SK-N-SH (cell line): ENCODE measurements around the gene WNK4. TPM values are rescaled to one million over a fixed set of nuclear protein-coding genes. Genes with fewer than 3 reads are reported as not detected.

ENCODE experiments used
- CTCF ChIA-PET: fragments of 300-600, 350-600 bp; formaldehyde crosslinking; extraction: SDS; loops from one replicate; lab custom pipeline; 2021; lab: Yijun Ruan, JAX
- POLR2A ChIA-PET: fragments of 350-600 bp; sonication (Branson Sonifier 250); formaldehyde crosslinking; extraction: SDS; loops from one replicate; lab custom pipeline; 2020; ENCODE audit warnings: antibody characterized with exemption, inconsistent platforms; lab: Yijun Ruan, JAX
- DNase-seq: peaks from one replicate; pipeline ENCODE4 v3.0.0; 2012
- H2AFZ ChIP-seq: fragments of 200-600 bp; sonication (generic); 2 replicates; pipeline ENCODE4 v1.8.1; 2016; ENCODE audit warnings: antibody characterized with exemption, mild to moderate bottlenecking, low read depth
- H3F3A ChIP-seq: fragments of 200-600 bp; sonication (generic); replicated peaks from 2 replicates; pipeline ENCODE3; 2016; ENCODE audit warnings: antibody characterized with exemption, mild to moderate bottlenecking; ENCODE audit not compliant: insufficient read depth
- H3K27ac ChIP-seq, 2 experiments: fragments of 200-500 bp in 1 of 2; fragments of 200-600 bp in 1 of 2; sonication (Bioruptor generic) in 1 of 2; sonication (generic), shearing (Covaris generic) in 1 of 2; 2 replicates each; pipeline versions ENCODE4 v1.5.1 to v1.6.1; 2014 to 2016; ENCODE audit warnings: low read depth in 2 of 2, inconsistent platforms in 1 of 2, low read length in 1 of 2, mild to moderate bottlenecking in 1 of 2, mixed read lengths in 1 of 2
- H3K27me3 ChIP-seq: fragments of 200-600 bp; sonication (generic), shearing (Covaris generic); 2 replicates; pipeline ENCODE4 v1.6.1; 2016; ENCODE audit warnings: mixed run types; ENCODE audit not compliant: insufficient read depth
- H3K36me3 ChIP-seq, 2 experiments: fragments of 200-500 bp in 1 of 2; fragments of 200-600 bp in 1 of 2; sonication (Bioruptor generic) in 1 of 2; sonication (generic) in 1 of 2; replicated peaks in 1 of 2; 2 replicates each; pipeline versions ENCODE3 to v1.5.1; 2014 to 2016; ENCODE audit warnings: low read length in 1 of 2, mild to moderate bottlenecking in 1 of 2; ENCODE audit not compliant: insufficient read depth in 2 of 2, control insufficient read depth in 1 of 2
- H3K4me1 ChIP-seq, 2 experiments: fragments of 200-500 bp in 1 of 2; fragments of 200-600 bp in 1 of 2; sonication (Bioruptor generic) in 1 of 2; sonication (generic), shearing (Covaris generic) in 1 of 2; 2 replicates each; pipeline versions ENCODE4 v1.5.1 to v1.6.1; 2014 to 2016; ENCODE audit warnings: low read depth in 1 of 2, low read length in 1 of 2, mixed run types in 1 of 2; ENCODE audit not compliant: insufficient read depth in 2 of 2, control insufficient read depth in 1 of 2
- H3K4me2 ChIP-seq: fragments of 200-600 bp; sonication (generic), shearing (Covaris generic); 2 replicates; pipeline ENCODE4 v1.6.1; 2017; ENCODE audit warnings: mixed run types
- H3K4me3 ChIP-seq, 2 experiments: fragments of 200-500 bp in 1 of 2; fragments of 200-600 bp in 1 of 2; sonication (Bioruptor generic) in 1 of 2; sonication (generic), shearing (Covaris generic) in 1 of 2; 2 replicates each; pipeline versions ENCODE4 v1.5.1 to v1.8.1; 2014 to 2016; ENCODE audit warnings: low read depth in 2 of 2, inconsistent platforms in 1 of 2, low read length in 1 of 2, mild to moderate bottlenecking in 1 of 2, mixed read lengths in 1 of 2, moderate library complexity in 1 of 2
- H3K79me2 ChIP-seq: fragments of 200-600 bp; sonication (generic); 2 replicates; pipeline ENCODE4 v1.8.1; 2017; ENCODE audit warnings: mild to moderate bottlenecking; ENCODE audit not compliant: insufficient read depth
- H3K9ac ChIP-seq: fragments of 200-600 bp; sonication (generic); 2 replicates; pipeline ENCODE4 v1.6.1; 2017; ENCODE audit warnings: mixed run types
- H3K9me2 ChIP-seq: fragments of 200-600 bp; sonication (generic); 2 replicates; pipeline ENCODE4 v1.6.1; 2017; ENCODE audit warnings: mixed run types
- H3K9me3 ChIP-seq: fragments of 200-600 bp; sonication (generic); 2 replicates; pipeline ENCODE4 v1.6.1; 2017; ENCODE audit warnings: mixed run types, mild to moderate bottlenecking, moderate library complexity
- H4K20me1 ChIP-seq: fragments of 200-600 bp; sonication (generic); 2 replicates; pipeline ENCODE4 v1.6.1; 2017; ENCODE audit warnings: mild to moderate bottlenecking, mixed run types; ENCODE audit not compliant: insufficient read depth
- CTCF ChIP-seq: fragments of 200-600 bp; sonication (generic); IDR thresholded peaks from 2 replicates; pipeline ENCODE4 v1.6.1; 2017; ENCODE audit warnings: antibody characterized with exemption, mild to moderate bottlenecking, moderate library complexity
- EZH2phosphoT487 ChIP-seq: fragments of 200-600 bp; sonication (generic); IDR thresholded peaks from 2 replicates; pipeline ENCODE4 v1.6.1; 2017; ENCODE audit warnings: low read depth, mixed run types, mild to moderate bottlenecking, antibody characterized with exemption, moderate library complexity, borderline replicate concordance
- FOXJ3 ChIP-seq: sonication (generic); formaldehyde crosslinking; IDR thresholded peaks from 2 replicates; pipeline ENCODE4 v1.5.1; 2020; ENCODE audit warnings: mild to moderate bottlenecking, missing genetic modification reagents
- MAX ChIP-seq: IDR thresholded peaks from 2 replicates; pipeline ENCODE4 v1.4.0; 2012; ENCODE audit warnings: low read depth
- MEF2A ChIP-seq: IDR thresholded peaks from 2 replicates; pipeline ENCODE4 v1.4.0; 2012; ENCODE audit warnings: low read depth, borderline replicate concordance
- MXI1 ChIP-seq: IDR thresholded peaks from 2 replicates; pipeline ENCODE4 v1.6.1; 2012; ENCODE audit warnings: mild to moderate bottlenecking, low read depth, low read length, improper control_type of control experiment
- NFIC ChIP-seq: IDR thresholded peaks from 2 replicates; pipeline ENCODE4 v1.4.0; 2012; ENCODE audit warnings: borderline replicate concordance
- PBX3 ChIP-seq: IDR thresholded peaks from 2 replicates; pipeline ENCODE4; 2012
- POLR2AphosphoS5 ChIP-seq: IDR thresholded peaks from 2 replicates; pipeline ENCODE4 v1.6.1; 2012; ENCODE audit warnings: low read depth, low read length
- RAD21 ChIP-seq: IDR thresholded peaks from 2 replicates; pipeline ENCODE4 v1.6.1; 2012; ENCODE audit warnings: mild to moderate bottlenecking, low read length
- REST ChIP-seq: IDR thresholded peaks from 2 replicates; pipeline ENCODE4 v1.6.1; 2012; ENCODE audit warnings: mild to moderate bottlenecking, low read depth, low read length, moderate library complexity
- RFX5 ChIP-seq: IDR thresholded peaks from 2 replicates; pipeline ENCODE4 v1.6.1; 2012; ENCODE audit warnings: mild to moderate bottlenecking, improper control_type of control experiment, low read length
- RXRA ChIP-seq: IDR thresholded peaks from 2 replicates; pipeline ENCODE4 v1.4.0; 2012; ENCODE audit warnings: low read depth, mild to moderate bottlenecking, borderline replicate concordance
- SMC3 ChIP-seq: IDR thresholded peaks from 2 replicates; pipeline ENCODE4 v1.6.1; 2012; ENCODE audit warnings: low read depth, low read length, improper control_type of control experiment
- TEAD4 ChIP-seq: IDR thresholded peaks from 2 replicates; pipeline ENCODE4 v1.4.0; 2012; ENCODE audit warnings: mild to moderate bottlenecking, borderline replicate concordance; ENCODE audit not compliant: insufficient read depth
- ZBTB33 ChIP-seq: IDR thresholded peaks from 2 replicates; pipeline ENCODE4 v1.4.0; 2012; ENCODE audit warnings: low read depth, borderline replicate concordance
- WGBS: methylation state at CpG from one replicate; pipeline ENCODE4 v1.1.6; 2017; ENCODE audit warnings: low lambda C conversion rate; 5-methylcytosine and 5-hydroxymethylcytosine counted together
- polyA plus RNA-seq, 3 experiments: library from polyadenylated mRNA; depleted of rRNA; stranded (reverse); fragments of >200 nt; gene quantifications; 2 replicates each; pipeline ENCODE4 v1.2.3, GENCODE V29; 2012

WNK4 gene
- polyA plus RNA-seq, 1 of the 3 experiments (the other 2 are of a cell fraction) = 12.5 TPM

GRCh38 chr17:42818379-42818778, 38.0 kb downstream of the WNK4 start (continued):
- no peak for TF ChIP-seq REST
- TF ChIP-seq TEAD4 = no peak
- TF ChIP-seq RAD21 = no peak
- TF ChIP-seq ZBTB33 = no peak
- no peak for TF ChIP-seq FOXJ3 (CRISPR knock-in tag)
- no peak for TF ChIP-seq EZH2phosphoT487
- TF ChIP-seq POLR2AphosphoS5 = no peak
- TF ChIP-seq RXRA = no peak
- TF ChIP-seq MXI1 = no peak

- peak; percentile 70 for DNase-seq
- peaks cover 55 to 67% of the 10 kb centered on the region in 2 experiments for H3K36me3 ChIP-seq
- peaks cover 34% of the 10 kb centered on the region for H3K79me2 ChIP-seq
- WGBS = 0% methylated on average over 2 of the region's 2 CpGs
- H3K9me2 ChIP-seq = no peaks in the 10 kb centered on the region
- peak overlapping the region in 1 of 2 experiments; percentile 27; a peak in 1 of 4 replicates for H3K4me3 ChIP-seq
- CTCF ChIA-PET = interaction anchor here (0.6 to 3.7 kb wide), 24 partner anchors 8 to 247 kb away, joined by 3 to 35 read pairs (median 4); partner anchors contain the start of genes CNTD1, COA3 and WNK4
- no peaks in the 10 kb centered on the region for H4K20me1 ChIP-seq
- H3K27me3 ChIP-seq = no peaks in the 10 kb centered on the region
- H2AFZ ChIP-seq = no peak overlapping the region
- H3K4me1 ChIP-seq = peaks cover 7 to 11% of the 10 kb centered on the region in 2 experiments
- POLR2A ChIA-PET = interaction anchor here (1.0 kb wide), 1 partner anchor 10 kb away, joined by 3 read pairs; no protein-coding TSS in a partner anchor
- H3F3A ChIP-seq = peaks cover 55% of the 10 kb centered on the region
- H3K9ac ChIP-seq = no peak overlapping the region
- H3K4me2 ChIP-seq = no peak overlapping the region
- H3K27ac ChIP-seq = no peak overlapping the region
- TF ChIP-seq RFX5 (no peak), RAD21 (peak; percentile 40), MAX (no peak), PBX3 (peak; percentile 41; the same call in 1 of the 2 replicates), NFIC (no peak), MXI1 (no peak), RXRA (no peak), SMC3 (peak; percentile 42), MEF2A (no peak), CTCF (peak; percentile 89), POLR2AphosphoS5 (no peak)
- TF ChIP-seq, all 33 proteins: peak for 4
- H3K9me3 ChIP-seq = no peaks in the 10 kb centered on the region
These were observed 39.6 kb downstream of the WNK4 start for GRCh38 chr17:42819939-42820535.
